ENCODE data around the gene ARHGAP22. TPM values are rescaled to one million over a fixed set of nuclear protein-coding genes. Genes with fewer than 3 reads are reported as not detected.

Gene ARHGAP22
- total and polyA plus RNA-seq, 8 donors: 2.2 to 10.4 (median 2.8) TPM

- H3K27me3 ChIP-seq: peaks cover 0 to 7% of the 10 kb centered on the region in 2 donors
- intact Hi-C loops (cut with DNase I): no loop called here
- no peaks in the 10 kb centered on the region for H3K9me3 ChIP-seq
- H3K36me3 ChIP-seq: no peaks in the 10 kb centered on the region
- peak; percentile 59 for ATAC-seq
- TF ChIP-seq, protein P1, sequence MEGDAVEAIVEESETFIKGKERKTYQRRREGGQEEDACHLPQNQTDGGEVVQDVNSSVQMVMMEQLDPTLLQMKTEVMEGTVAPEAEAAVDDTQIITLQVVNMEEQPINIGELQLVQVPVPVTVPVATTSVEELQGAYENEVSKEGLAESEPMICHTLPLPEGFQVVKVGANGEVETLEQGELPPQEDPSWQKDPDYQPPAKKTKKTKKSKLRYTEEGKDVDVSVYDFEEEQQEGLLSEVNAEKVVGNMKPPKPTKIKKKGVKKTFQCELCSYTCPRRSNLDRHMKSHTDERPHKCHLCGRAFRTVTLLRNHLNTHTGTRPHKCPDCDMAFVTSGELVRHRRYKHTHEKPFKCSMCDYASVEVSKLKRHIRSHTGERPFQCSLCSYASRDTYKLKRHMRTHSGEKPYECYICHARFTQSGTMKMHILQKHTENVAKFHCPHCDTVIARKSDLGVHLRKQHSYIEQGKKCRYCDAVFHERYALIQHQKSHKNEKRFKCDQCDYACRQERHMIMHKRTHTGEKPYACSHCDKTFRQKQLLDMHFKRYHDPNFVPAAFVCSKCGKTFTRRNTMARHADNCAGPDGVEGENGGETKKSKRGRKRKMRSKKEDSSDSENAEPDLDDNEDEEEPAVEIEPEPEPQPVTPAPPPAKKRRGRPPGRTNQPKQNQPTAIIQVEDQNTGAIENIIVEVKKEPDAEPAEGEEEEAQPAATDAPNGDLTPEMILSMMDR (IDR thresholded peaks at IDR 0.05): no peak
- no peak overlapping the region for H3K4me3 ChIP-seq
- peaks cover 0 to 14% of the 10 kb centered on the region in 2 donors for H3K4me1 ChIP-seq
- peak in 1 of 4 donors; percentile 29 for DNase-seq
- H3K27ac ChIP-seq: no peak overlapping the region
These were observed 151.2 kb downstream of the ARHGAP22 start for GRCh38 chr10:48453451-48454301.

GRCh38 chr10:48452879-48453412 is 151.9 kb downstream of the ARHGAP22 start:
- no peak for ATAC-seq
- Histone ChIP-seq H3K36me3 (no peaks in the 10 kb centered on the region), H3K27me3 (peaks cover 0 to 7% of the 10 kb centered on the region in 2 donors), H3K9me3 (no peaks in the 10 kb centered on the region), H3K27ac (no peak overlapping the region), H3K4me1 (peaks cover 0 to 14% of the 10 kb centered on the region in 2 donors), H3K4me3 (no peak overlapping the region)
- TF ChIP-seq, protein P1 (IDR thresholded peaks at IDR 0.05): no peak
- DNase-seq: no peak
- intact Hi-C loops (cut with DNase I): no loop called here

DNA sequence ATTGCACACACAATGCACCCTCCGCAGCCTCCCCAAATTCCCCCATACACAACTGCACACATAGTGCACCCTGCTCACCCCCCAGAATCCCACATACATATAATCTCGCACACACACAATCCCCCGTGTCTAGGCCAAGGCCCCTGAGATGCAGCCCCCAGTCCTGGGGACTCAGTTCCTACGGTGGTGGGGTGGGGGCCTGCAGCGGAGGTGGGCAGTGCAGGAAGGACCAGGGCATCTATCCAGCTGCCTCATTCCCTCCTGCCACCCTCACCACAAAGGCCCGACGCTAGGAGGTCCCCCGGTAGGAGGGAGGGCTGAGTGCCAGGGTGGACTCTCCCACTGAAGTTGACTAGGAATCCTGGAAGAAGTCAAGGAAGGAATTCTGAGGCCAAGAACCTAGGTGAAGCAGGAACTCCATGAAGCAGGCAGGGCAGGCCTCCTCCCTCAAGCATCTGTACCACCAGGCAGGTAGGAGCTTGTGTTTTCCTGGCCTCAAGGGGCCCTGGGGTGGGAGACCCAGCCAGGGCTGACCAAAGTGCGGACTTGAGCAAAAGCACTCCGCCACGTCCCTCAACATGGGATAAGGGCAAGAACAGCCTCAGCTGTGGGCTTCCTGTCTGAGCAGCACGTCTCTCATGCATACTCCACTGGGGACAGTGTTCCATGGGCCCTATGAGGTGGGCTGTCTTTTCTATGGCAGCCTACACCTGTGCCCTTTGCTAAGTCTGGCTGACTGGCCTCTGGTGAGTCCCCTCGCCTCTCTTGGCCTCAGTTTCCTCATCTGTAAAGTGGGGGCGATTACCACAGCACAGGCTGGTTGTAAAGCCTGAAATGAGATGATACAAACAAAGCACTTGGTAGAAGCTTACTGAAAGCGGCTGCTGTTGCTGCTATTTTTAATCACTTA is 152.6 kb downstream of the ARHGAP22 start:
- no peak for ATAC-seq
- TF ChIP-seq, protein P1 (IDR thresholded peaks at IDR 0.05): no peak
- Histone ChIP-seq H3K36me3 (no peaks in the 10 kb centered on the region), H3K9me3 (no peaks in the 10 kb centered on the region), H3K27me3 (peaks cover 0 to 4% of the 10 kb centered on the region in 2 donors), H3K4me1 (peaks cover 0 to 13% of the 10 kb centered on the region in 2 donors), H3K27ac (no peak overlapping the region), H3K4me3 (no peak overlapping the region)
- no peak for DNase-seq
- intact Hi-C loops (cut with DNase I): no loop called here

DNA sequence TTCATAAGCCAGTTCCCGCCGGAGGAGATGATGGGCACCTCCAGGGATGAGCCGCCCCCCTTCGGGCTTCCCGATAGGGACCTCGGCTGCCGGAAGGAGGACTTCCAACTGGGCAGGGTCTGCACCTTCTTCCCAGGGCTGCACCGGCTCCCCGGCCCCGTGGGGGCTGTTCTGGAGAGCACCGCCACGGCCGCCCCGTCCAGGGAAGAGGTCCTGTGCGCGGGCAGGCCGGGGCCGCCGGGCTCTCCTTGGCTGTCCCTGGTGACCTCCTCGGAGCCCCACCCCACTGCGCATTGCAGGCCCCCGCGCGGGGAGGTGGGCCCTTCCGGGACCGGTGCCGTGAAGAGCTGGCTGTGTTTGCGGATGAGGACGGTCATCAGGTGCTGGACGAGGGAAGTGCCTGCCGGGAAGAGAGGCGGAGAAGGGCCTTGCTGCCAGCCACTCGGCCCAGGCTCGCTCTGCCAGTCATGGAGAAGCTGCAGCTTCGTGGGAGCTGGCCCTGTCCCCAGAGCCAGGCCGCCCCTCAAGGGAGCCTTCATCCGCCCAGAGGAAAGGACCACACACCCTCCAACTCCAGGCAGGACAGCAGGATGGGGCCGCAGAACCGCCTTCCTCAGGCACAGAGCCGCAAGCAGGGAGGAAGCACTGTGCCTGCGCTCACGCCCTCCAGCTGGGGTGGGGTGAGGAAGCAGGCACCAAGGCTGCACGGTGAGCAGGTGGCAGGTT is 154.0 kb downstream of the ARHGAP22 start:
- H3K9me3 ChIP-seq: no peaks in the 10 kb centered on the region
- H3K27ac ChIP-seq: no peak overlapping the region
- H3K4me1 ChIP-seq: peaks cover 0 to under 1% of the 10 kb centered on the region in 2 donors
- intact Hi-C loops (cut with DNase I): no loop called here
- ATAC-seq (no peak), DNase-seq (no peak)
- H3K4me3 ChIP-seq: no peak overlapping the region
- no peaks in the 10 kb centered on the region for H3K36me3 ChIP-seq
- TF ChIP-seq, protein P1 (IDR thresholded peaks at IDR 0.05): no peak
- no peaks in the 10 kb centered on the region for H3K27me3 ChIP-seq
